ENCODE measurements around the gene KCNJ10.
"Not testable (repeated sequence)": the region's sequence is repeated elsewhere in the genome, so short reads cannot be mapped to it uniquely, and the experiment has no call there.

The KCNJ10 gene

GRCh38 chr1:160053548-160054365 lies 16.2 kb downstream of the KCNJ10 start:
- no peak for DNase-seq

GRCh38 chr1:160052936-160053335 lies 17.0 kb downstream of the KCNJ10 start:
- DNase-seq, result no peak

- no peak for DNase-seq
Observed at GRCh38 chr1:160050619-160051018, 19.3 kb downstream of the KCNJ10 start.

DNA sequence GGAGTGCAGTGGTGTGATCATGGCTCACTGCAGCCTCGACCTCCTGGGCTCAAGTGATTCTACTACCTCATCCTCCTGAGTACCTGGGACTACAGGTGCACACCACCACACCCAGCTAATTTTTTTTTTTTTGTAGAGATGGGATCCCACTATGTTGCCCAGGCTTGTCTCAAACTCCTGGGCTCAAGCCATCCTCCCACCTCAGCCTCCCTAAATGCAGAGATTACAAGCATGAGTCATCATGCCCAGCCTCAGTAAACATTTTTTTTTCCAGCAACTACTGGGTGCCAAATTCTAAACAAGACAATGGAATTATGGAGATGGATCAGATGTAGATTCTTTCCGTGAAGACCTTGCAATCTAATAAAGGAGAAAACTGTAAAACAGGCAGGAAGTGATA lies 19.8 kb downstream of the KCNJ10 start:
- not testable (repeated sequence) for DNase-seq

GRCh38 chr1:160049101-160049500 lies 20.9 kb downstream of the KCNJ10 start:
- no peak for DNase-seq

DNA sequence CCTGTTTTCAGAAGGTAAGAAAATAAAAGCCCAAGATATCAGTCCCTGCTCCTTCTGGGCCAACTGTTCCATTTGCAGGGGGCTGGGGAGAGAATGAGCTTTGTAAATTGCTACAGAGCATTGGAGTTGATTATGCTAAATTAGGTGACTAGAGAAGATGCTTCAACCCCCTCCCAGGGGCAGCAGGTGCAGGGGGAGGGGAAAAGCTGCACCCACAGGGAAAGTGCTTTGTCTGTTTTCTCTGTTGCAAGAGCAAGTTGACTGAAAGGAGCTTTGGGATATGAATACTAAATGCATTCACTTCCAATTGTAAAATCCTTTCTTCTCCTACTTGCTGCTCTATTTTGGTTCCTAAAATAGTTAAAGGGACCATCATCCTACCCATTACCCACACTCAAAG lies 21.6 kb downstream of the KCNJ10 start:
- no peak for DNase-seq

- DNase-seq, result peak; percentile 3
Observed at GRCh38 chr1:160047111-160047991, 22.6 kb downstream of the KCNJ10 start.

- DNase-seq, result peak; percentile 58
Observed at GRCh38 chr1:160046494-160047110, 23.4 kb downstream of the KCNJ10 start.

DNA sequence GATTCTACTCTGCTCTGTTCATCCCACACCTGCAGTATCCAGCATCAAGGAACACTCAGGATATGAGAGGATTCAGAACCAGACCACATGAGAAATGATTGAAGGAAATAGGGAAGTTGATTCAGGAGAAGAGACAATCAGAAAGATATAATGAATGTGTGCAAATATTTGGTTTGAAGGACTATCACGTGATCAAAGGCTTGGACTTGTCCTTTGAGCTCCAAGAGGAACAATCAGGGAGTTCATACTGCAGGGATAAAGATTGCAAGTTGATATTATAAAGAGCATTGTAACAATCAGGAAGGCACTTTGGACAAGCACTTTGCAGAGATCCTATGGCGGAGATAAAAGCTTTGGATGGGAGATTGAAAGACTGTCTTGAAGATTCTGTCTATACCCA lies 24.3 kb downstream of the KCNJ10 start:
- DNase-seq, result no peak

DNA sequence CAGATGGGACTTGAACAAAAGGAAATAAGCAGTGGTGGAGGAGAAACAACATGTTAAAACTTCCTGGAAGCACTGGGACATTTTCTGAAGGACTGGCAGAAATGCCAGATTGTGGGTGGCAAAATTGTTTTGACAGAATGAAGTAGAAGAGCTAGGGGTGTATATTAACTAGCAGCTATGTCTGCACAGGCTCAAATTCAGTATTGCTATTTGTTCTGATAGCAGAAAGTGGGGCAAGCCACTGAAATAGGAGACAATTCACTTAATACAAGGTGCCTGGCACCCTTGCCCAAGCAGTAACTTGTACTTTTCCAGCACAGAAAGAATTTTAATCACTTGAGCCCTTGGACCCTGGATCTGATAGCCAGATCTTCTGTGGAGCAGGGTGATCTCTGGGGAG lies 26.4 kb downstream of the KCNJ10 start:
- no peak for DNase-seq

- no peak for DNase-seq
Observed at GRCh38 chr1:160040476-160040875, 29.5 kb downstream of the KCNJ10 start.

DNA sequence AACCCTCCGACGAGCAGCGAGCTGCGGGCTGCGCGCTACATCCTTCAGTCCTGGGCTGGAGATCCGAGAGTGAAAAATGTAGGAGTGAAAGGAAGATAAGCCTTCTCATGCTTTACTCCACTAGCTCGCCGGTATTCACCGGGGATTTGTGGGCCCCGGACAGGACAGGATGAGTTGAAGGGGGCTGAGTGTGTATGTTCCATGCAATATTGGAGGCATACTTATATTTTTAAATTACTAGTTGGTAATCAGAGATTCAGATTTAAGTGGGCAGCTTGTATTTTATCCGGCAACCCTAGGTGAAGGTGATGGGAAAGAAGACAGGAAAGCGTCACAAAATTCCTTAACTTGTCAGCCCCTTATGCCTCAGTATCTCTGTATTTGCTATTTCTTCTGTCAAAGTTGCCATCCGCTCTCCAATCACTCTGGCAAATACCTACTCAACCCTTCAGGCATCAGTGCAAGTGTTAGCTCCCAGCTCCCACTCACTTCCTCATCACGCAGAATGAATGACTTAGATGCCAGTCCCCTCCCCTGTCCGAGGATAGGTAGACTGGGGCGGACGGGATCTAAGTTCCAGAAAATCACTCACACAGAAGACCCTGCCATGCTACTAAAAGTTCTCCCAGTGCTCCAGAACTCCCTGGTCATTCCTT lies 37.7 kb downstream of the KCNJ10 start:
- DNase-seq, result no peak

DNA sequence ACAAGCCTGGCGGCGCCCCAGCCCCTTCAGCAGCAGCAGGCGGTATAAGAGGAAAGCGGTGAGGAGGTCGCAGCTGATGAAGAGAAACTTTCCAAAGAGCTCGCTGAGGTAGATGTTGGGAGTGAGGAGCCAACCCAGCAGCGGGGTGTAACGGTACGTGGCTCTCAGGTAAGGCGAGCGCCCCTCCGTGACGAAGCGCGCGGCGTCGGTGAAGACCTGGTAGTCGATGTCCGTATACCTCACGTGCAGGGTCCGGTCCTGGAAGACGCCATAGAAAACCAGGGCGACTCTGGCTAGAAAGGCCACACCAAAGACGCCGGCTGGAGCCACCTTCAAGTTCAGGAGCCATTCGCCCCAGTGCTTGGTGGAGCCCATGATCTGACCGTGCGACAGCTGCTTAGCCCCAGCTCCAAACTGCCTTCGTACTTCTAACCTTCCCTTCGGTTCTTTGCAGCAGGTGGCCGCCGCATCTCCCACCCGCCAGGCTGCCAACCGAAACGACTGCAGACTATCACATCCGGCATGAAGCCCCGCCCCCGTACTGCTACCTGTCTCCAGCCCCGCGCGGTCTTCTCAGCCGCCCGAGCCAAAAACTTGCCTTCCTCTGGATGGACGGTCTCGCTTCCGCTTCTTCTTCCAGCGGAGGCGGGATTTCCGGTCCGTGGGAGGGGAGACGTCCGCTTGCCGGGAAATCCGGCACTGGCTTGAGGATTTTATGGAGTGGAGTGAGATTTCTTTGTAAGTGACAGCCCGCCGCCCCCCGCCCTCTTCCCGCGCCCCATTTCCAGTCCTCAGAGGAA lies 38.4 kb downstream of the KCNJ10 start, which contains the start of gene PIGM:
PIGM (minus strand) TSS at position 626 of the 800 bp plus-strand sequence; CDS start at position 375, 251 bp downstream.
- DNase-seq, result peak; percentile 93

DNA sequence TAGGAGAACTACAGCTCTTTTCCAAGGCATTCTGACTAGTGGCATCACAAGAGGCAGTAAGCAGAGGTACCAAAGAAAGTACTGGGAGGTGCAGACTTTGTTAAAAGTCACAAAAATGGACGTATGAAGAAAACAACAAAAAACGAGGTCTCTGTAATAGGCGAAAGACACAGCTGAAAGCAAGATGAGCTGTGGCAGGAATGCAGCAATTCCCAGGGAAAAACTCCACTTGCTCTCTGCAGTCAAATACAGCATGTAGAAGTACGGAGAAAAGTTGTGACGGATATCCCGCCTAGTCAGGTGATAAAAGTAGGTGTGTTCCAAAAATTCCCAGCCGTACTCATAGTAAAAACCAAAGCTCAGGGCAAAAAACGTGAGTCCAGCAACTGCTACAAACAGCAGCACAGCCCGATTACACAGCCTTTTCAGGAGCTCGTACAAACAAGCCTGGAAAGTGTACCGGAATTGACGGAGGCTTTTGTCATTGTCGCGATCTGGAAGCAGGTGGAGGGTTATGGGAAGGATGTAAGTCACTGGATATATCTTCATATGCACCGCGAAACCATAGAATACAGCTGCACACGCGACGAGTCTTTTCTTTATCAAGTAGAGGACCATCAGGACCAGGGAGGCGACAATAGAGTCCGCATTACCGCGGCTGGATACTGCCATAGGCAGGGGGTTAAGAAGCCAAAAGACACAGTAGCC lies 39.1 kb downstream of the KCNJ10 start:
- DNase-seq, result peak; percentile 13

DNA sequence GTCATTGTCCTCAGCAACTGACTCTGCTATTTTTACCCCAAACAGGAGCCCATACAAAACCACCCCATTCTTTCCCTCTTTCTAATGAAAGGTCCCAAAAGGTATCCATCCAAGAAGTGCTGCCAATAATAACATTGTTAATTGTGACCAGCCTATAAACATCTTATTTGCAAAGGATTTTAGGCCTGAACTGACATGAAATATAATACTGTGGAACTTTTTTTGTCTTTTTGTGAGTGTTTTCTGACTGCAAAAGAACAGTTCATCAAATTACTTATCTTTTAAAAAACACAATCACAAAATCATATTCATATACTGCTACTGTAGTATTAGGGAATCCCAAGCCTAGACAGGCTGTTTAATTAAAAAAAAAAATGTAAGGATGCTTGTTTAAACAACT lies 41.5 kb downstream of the KCNJ10 start:
- no peak for DNase-seq

- no peak for DNase-seq
Observed at GRCh38 chr1:160025314-160025713, 44.6 kb downstream of the KCNJ10 start.

DNA sequence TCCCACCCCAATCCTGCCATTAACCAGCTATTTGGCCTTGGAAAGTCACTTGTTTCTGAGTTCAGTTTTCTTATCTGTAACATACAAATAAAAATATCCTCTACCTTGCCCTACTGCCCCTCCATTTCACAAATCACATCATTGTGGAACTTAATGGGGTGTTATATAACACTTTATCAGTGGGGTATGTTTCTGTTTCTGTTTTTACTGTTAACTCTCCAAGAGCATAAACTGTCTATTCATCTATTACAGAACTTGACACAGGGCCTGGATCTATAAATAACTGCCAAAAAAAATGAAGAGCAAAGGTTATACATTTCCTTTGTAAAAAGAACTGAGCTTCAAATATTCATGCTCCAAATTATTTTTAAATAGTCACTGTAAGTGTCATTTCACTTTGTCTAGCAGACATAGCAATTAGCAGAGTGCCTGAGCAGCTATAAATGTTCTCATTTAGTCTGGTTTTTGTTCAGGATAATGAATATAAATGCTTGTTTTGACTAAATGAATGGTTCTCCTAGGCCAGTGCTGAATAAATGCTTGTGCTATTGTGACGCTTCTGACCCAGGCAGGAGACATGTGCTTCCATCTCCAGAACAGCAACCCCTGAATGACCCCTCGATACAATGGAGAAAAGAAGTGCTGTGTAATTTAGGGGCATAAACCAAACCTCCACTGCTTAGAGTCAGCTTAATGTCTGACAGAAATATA lies 45.6 kb downstream of the KCNJ10 start:
- DNase-seq, result no peak

GRCh38 chr1:160022330-160023310 lies 47.3 kb downstream of the KCNJ10 start:
- DNase-seq, result no peak

GRCh38 chr1:160021376-160022074 lies 48.4 kb downstream of the KCNJ10 start:
- DNase-seq, result no peak

All from CD4-positive, alpha-beta T cell treated with Interleukin-12 subunit alpha and Interleukin-12 subunit beta, for 1 hour (primary cell).